Measurements from ENCODE around the gene MYH13.
A peak's percentile ranks its signal among the peaks of the same experiment; 100 is the strongest.

GRCh38 chr17:10327640-10328039 lies 45.2 kb downstream of the MYH13 start:
- TF ChIP-seq CTCF (IDR thresholded peaks at IDR 0.05) (peak; percentile 99), AR (CRISPR knock-in tag; IDR thresholded peaks at IDR 0.05) (no peak), NR2C2 (CRISPR knock-in tag; IDR thresholded peaks at IDR 0.05) (no peak), ATF2 (CRISPR knock-in tag; IDR thresholded peaks at IDR 0.05; ENCODE audit: borderline replicate concordance, low read depth) (no peak), MXD4 (CRISPR knock-in tag; IDR thresholded peaks at IDR 0.05; ENCODE audit: borderline replicate concordance) (no peak), ERG (CRISPR knock-in tag; IDR thresholded peaks at IDR 0.05) (no peak)
- TF ChIP-seq, protein P1, sequence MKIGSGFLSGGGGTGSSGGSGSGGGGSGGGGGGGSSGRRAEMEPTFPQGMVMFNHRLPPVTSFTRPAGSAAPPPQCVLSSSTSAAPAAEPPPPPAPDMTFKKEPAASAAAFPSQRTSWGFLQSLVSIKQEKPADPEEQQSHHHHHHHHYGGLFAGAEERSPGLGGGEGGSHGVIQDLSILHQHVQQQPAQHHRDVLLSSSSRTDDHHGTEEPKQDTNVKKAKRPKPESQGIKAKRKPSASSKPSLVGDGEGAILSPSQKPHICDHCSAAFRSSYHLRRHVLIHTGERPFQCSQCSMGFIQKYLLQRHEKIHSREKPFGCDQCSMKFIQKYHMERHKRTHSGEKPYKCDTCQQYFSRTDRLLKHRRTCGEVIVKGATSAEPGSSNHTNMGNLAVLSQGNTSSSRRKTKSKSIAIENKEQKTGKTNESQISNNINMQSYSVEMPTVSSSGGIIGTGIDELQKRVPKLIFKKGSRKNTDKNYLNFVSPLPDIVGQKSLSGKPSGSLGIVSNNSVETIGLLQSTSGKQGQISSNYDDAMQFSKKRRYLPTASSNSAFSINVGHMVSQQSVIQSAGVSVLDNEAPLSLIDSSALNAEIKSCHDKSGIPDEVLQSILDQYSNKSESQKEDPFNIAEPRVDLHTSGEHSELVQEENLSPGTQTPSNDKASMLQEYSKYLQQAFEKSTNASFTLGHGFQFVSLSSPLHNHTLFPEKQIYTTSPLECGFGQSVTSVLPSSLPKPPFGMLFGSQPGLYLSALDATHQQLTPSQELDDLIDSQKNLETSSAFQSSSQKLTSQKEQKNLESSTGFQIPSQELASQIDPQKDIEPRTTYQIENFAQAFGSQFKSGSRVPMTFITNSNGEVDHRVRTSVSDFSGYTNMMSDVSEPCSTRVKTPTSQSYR (CRISPR knock-in tag; IDR thresholded peaks at IDR 0.05) = no peak
- TF ChIP-seq, protein P2, sequence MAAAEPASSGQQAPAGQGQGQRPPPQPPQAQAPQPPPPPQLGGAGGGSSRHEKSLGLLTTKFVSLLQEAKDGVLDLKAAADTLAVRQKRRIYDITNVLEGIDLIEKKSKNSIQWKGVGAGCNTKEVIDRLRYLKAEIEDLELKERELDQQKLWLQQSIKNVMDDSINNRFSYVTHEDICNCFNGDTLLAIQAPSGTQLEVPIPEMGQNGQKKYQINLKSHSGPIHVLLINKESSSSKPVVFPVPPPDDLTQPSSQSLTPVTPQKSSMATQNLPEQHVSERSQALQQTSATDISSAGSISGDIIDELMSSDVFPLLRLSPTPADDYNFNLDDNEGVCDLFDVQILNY (CRISPR knock-in tag; IDR thresholded peaks at IDR 0.05) = no peak
